Mesenteric fat pad (tissue), 1 donor: ENCODE data around the gene HSF5. TPM values are rescaled to one million over a fixed set of nuclear protein-coding genes. Genes with fewer than 3 reads are reported as not detected.
"Not testable (repeated sequence)": the region's sequence is repeated elsewhere in the genome, so short reads cannot be mapped to it uniquely, and the experiment has no call there.

ENCODE experiments used
- DNase-seq: peaks from one replicate; pipeline ENCODE4 v3.0.0-alpha.2; 2020; ENCODE audit warnings: low spot score
- total RNA-seq: library from RNA; stranded (reverse); fragmentation: NEBNext Ultra II Directional; extraction: Animal tissue kit (Norgen Biotek cat#: 25700); gene quantifications from one replicate; pipeline ENCODE4 v1.2.1, GENCODE V29; 2021
- donor health status: DM: yes; HTN: yes; CAD: no.

HSF5 gene
- total RNA-seq, 1 donor from 2014 or later = 0.06 TPM

- no peak for DNase-seq
These were observed 72.7 kb downstream of the HSF5 start for GRCh38 chr17:58415371-58416055.

GRCh38 chr17:58414596-58414997 is 73.6 kb downstream of the HSF5 start:
- no peak for DNase-seq

DNA sequence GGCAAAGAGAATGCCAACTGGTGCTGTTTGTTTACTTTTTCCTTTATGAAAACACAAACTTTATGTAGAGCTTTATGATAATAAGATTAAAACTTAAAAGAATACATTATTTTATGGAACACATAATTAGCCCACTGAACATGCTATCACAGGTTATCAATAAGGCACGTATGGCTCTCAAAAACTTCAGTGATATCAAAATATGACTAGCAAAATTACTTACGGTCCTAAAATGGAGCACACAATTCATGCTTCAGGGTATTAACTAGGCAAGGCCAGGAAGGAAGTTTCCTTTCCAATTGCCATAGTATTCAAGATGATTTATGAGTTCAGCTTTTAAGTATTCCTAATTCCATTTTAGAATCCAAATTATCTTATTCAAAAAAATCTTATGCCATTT is 74.5 kb downstream of the HSF5 start:
- DNase-seq = no peak

- no peak for DNase-seq
These were observed 75.1 kb downstream of the HSF5 start for GRCh38 chr17:58412961-58413586.

- DNase-seq = no peak
These were observed 76.0 kb downstream of the HSF5 start for GRCh38 chr17:58412064-58412703.

- DNase-seq = no peak
These were observed 76.8 kb downstream of the HSF5 start for GRCh38 chr17:58411408-58411894.

DNA sequence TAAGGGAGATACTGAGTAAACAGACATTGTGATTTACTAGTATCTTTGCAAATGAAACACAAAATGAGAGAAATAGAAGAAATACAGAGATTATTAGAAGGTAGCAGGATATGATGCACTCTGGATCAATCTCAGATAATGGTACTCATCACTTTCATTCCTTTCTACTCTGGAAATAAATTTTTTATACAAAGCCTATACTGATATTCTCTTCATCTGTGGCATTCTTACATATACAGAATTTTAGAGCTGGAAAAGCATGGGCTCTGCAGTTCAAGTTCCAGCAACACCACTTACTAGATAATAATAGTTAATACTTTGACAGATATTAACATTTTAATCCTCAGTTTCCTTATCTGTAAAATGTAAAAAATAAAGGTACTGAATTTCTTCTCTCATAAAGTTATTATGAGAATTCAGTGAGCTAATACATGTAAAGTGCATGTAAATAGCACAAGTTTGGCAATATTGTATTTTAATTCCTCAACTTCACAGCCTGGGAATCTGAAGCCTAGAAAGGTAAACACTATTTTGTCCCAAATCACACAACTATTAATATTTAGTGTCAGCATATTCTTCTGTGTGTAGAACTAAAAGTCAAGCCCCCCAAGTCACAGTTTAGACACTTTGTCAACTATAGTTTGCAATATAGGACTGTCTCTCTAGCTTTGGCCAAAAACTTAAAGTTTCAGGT is 77.3 kb downstream of the HSF5 start:
- no peak for DNase-seq

DNA sequence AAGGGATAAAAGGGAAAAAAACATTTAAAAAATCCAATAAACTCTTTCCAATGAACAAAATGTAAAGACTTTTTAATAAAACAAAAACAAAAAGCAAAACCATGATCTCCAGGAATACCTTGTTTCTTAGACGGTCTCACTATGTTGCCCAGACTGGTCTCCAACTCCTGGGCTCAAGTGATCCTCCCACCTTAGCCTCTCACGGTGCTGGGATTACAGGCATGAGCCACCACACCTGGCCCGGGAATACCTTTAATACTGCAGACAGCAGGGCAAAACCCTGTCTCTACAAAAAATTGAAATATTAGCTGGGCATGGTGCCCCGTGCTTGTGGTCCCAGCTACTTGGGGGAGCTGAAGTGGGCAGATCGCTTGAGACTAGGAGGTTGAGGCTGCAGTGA is 78.8 kb downstream of the HSF5 start:
- no peak for DNase-seq

DNA sequence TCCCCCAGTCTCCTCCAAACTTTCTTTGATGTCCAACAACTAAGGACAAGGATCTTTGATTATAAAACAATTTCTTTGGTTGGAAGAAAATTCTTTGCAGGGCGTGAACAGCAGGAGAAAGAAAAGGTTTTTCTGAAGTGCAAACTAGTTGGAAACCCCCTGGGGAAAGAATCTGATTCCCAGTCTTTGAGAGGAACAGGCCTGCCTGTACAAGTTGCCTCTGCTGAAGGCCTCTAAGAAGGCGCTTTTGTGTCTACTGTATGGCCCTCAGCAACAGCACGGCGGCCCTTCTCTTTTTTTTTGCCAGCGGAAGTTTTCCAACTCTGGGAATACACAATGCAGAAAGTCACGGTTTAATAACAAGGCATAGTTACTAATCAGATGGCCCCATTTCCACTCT is 84.9 kb downstream of the HSF5 start:
- DNase-seq = no peak

DNA sequence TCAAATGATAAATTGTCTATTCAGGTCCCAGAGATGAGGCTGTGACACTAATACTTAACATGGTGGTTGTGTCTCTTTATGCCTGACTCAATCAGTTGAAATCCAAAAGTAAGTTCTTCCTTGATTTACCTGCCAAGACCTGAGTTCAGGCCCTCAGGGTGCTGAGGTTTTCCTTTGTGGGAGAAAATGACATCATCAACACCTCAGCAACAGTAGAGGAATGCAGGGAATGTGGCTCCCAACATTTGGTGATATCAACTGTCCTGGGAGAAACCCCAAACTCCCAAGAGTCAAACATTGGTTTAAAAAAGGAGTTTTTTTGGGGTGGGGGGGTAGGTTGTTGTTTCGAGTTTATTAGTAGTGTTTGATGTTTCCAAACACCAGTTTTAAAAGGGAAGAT is 85.5 kb downstream of the HSF5 start:
- no peak for DNase-seq

GRCh38 chr17:58402047-58402446 is 86.2 kb downstream of the HSF5 start:
- DNase-seq = no peak

GRCh38 chr17:58401287-58401686 is 86.9 kb downstream of the HSF5 start:
- no peak for DNase-seq

DNA sequence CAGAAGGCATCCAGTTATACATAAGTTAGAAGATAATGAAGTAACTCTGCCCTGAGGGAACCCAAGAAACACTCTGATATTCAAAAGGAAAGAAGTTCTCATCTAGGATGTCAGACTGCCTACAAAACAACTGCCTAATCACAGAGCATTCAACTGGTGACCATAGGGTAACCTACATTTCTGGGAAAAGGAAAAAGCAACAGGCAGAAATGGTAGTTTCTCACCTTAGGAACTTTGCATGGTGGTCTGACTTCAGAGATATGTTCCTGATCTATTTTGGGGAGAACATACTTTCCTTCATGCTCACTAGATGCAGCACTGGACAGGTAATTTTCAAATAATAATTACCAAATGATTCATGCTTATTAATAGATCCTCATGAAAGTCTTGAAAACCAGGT is 87.4 kb downstream of the HSF5 start:
- DNase-seq = no peak

DNA sequence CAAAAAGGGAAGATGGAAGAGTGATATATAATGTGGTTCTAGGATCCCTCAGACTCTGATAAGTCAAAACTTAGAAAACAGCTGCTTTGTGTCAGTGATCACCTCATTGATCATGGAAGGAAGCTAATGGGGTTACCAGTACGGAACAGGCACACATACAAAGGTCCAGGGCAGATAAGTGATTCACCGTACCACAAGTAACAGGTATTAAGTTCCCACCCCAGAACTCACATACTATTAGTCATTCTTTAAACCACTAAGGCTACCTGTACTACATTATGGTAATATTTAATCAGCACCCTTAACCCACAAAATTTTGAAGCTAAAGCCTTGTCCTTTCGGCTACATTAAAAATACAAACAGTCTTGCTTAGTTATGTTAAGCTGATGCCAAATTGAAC is 88.2 kb downstream of the HSF5 start:
- DNase-seq = no peak

DNA sequence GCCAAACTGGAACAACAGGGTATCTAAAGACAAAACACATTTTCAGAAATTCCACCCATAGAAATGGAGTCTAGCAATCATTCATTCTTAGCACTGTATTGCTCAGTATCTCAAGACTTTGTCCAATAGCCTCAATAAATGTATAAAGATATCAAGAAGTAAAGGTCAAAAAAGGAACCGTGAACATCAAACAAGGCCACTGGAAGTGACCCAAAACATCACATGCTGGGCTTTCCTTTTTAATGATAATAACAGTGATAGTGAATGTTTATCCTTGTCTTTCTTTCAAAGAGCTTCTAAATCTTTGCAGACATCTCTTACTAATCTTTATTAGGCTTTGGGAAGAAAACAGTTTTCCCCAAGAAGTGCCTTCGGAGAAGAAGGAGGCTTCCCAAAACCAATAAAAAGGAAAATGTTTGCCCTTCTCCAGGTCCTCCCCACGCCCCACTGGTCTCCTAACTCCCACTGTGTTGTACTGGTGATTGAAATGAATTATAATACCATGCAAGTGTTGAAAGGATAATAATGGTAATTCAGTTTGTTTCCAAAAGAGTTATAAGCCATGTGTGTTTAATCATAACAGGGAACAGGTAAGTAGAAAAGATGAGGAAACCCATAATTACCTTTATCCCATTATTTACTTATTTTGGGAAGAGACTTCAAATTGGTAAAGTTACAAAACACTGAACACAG is 89.5 kb downstream of the HSF5 start:
- DNase-seq = no peak

- DNase-seq = not testable (repeated sequence)
These were observed 90.8 kb downstream of the HSF5 start for GRCh38 chr17:58397421-58397820.

DNA sequence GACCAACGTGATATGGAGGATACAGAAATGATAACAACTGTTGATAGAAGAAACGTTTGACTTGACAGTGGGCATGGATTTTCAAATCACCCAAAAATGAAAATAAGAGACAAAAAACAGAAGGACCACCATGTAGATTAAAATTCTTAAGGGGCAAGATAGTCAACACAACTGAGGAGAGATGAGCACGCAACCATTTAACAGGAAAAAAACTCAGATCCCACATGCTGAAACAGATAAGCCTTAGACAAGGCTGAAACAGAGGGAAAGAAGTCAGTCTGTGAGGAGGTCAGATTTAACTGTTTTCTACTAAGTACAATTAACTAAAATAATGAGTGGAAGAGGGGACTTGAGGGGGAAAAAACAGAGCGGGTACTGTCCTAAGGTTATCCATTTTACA is 92.0 kb downstream of the HSF5 start:
- no peak for DNase-seq

GRCh38 chr17:58394534-58395223 is 93.5 kb downstream of the HSF5 start:
- DNase-seq = no peak

GRCh38 chr17:58391302-58391984 is 96.8 kb downstream of the HSF5 start:
- no peak for DNase-seq

- no peak for DNase-seq
These were observed 97.3 kb downstream of the HSF5 start for GRCh38 chr17:58390884-58391283.
